NCI-H2227 treated with DMSO at 0.1 percent for 48 hours (cell line): ENCODE results near the gene VSTM2L.
"Not testable (repeated sequence)": the region's sequence is repeated elsewhere in the genome, so short reads cannot be mapped to it uniquely, and the experiment has no call there.

Experiments
- DNase-seq: peaks from one replicate; lab custom pipeline; 2025; lab: John Stamatoyannopoulos, UW

VSTM2L gene

DNA sequence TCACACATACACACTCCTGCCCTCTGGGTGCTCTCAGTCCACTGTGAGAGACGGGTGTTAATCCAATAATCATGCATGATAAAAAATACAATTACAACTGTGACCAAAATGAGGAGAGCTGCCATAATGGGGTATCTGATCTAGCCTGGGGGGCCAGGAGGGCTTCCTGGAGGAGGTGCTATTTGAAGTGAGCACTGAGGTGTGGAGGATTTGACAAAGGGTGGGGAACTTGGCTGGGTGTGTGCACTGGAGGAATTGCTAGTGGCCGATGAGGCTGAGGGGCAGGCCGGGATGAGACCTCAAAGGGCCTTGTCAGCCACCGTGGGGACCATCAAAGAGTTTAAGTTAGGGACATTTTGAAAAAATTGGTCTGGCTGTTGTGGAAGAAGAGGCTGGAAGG is 34.8 kb downstream of the VSTM2L start:
- DNase-seq: no peak

DNA sequence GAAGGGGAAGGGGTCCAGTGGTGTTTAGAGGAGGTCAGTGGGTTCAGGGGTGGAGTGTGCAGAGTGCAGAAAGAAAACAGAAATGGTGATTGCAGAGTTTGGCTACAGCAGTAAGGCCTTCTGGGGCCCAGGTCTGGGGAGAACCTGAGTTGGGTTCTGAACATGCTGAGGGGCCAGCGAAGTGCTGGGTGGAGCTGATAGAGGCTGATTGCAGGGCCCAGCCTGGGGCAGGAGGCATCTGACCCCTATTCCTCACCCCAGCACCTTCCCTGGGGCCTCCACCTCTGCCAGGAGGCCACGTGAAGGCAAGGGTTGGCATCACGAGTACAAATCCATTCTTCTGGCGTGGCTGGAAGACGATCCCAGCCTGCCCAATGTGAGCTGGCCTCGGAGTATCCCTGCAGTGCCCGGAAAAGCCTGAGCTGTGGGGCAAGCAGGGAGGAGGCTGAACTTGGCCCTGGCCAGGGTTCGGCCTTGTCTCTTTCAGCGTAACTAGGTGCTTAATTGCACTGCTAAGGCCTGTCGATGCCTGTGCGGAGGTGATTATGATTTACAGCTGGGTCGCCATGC is 35.3 kb downstream of the VSTM2L start:
- no peak for DNase-seq

DNA sequence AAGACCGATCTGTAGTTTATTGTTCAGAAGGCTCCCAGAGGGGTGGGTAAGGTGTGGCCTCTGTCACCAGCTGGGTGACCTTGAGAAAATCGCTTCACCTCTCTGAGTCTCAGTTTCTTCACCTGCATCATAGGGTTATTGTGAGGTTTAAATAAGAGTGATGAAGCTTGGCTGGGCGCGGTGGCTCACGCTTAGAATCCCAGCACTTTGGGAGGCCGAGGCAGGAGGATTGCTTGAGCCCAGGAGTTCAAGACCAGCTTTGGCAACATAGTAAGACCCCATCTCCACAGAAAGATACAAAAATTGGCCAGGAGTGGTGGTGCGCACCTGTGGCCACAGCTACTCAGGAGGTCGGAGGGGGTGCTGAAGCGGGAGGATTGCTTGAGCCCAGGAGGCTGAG is 36.0 kb downstream of the VSTM2L start:
- DNase-seq: no peak

DNA sequence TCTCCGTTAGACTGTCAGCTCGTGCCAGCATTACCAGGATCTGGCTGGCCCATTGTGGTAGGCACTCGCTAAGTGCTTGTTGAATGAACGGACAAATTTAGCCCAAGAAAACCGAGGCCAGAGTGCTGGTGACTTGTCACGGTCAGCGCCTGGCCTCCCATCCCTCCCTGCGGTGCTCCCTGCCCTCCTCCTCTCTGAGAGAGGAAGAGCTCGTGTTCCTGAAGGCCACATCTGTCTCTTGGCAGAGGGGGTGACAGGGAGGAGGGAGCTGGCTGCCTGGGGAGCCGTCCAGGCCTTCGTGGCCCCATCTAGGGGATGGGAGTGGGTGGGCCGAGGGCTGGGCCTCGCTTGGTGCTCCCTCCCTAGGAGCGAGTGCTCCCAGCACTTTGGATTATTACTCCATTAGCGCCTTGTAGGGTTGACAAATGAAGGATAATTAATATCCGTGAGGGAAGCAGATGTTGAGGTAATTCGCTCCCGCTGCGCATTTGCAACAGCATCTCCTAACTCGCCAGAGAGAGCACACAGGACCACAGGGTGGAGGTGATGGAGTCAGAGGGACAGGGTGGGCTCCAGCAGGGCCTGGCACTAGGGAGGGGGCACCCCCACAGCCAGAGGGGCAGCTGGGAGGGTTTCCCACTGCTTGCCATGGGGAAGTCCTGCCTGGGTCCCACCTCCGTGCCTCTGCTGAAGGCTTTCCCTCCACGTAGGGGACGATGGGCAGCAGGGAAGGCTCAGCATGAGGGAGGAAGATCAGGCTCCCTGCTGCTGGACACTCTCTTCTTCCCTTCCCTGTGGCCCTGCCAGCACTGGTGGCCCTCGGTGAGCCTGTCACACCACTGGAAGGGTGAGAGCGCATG is 37.0 kb downstream of the VSTM2L start:
- no peak for DNase-seq

DNA sequence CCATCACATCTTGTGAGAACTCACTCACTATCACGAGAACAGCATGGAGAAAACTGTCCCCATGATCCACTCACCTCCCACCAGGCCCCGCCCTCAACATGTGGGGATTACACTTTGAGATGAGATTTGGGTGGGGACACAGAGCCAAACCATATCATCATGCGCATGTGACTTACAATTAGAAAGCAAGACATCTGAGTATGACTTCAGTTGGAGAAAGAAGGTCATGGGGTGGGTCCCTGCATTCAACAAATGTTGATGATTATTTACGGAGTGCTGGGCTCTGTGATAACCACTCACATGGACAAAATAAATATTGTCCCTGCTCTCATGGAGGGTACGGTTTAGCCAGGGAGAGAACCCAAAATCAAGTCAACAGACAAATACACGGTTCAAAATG is 37.9 kb downstream of the VSTM2L start:
- no peak for DNase-seq

DNA sequence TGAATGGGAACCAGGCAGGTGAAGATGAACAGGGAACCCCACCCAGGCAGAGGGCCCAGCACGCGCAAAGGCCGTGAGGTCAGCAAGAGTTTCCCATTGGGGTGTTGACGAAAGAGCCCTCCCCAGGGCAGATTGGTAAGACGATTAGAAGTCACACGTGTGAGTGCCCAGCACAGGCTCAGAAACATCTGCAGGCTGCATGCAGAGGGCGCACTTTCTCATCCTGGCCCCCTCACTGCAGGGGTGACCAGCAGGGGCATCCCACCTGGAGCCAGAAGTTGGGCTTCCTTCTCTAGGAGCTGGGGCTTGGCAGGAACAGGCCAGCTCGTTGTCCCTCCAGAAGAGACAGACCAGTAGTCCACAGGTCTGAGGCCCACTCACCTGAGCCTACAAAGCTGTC is 38.4 kb downstream of the VSTM2L start:
- DNase-seq: no peak

DNA sequence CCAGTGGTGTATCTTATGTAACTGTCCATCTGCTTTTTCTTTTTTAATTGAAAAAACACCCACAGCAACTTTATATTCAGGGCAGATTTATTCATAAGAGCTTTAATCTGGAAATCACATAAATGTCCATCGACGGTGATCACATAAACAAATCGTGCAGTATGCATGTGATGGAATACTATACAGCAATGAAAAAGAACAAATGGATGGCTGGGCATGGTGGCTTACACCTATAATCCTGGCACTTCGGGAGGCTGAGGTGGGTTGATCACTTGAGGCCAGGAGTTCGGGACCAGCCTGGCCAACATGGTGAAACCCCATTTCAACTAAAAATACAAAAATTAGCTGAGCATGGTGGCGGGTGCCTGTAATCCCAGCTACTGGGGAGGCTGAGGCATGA is 39.1 kb downstream of the VSTM2L start:
- no peak for DNase-seq

DNA sequence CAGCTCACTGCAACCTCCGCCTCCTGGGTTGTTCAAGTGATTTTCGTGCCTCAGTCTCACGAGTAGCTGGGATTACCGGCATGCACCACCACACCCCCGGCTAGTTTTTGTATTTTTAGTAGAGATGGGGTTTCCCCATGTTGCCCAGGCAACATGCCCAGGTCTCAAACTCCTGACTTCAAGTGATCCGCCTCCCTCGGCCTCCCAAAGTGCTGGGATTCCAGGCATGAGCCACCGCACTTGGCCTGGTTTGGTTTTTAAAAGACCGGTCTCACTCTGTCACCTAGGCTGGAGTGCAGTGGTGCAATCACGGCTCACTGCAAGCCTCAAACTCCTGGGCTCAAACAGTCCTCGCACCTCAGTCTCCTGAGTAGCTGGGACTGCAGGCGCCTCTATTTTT is 40.1 kb downstream of the VSTM2L start:
- no peak for DNase-seq

DNA sequence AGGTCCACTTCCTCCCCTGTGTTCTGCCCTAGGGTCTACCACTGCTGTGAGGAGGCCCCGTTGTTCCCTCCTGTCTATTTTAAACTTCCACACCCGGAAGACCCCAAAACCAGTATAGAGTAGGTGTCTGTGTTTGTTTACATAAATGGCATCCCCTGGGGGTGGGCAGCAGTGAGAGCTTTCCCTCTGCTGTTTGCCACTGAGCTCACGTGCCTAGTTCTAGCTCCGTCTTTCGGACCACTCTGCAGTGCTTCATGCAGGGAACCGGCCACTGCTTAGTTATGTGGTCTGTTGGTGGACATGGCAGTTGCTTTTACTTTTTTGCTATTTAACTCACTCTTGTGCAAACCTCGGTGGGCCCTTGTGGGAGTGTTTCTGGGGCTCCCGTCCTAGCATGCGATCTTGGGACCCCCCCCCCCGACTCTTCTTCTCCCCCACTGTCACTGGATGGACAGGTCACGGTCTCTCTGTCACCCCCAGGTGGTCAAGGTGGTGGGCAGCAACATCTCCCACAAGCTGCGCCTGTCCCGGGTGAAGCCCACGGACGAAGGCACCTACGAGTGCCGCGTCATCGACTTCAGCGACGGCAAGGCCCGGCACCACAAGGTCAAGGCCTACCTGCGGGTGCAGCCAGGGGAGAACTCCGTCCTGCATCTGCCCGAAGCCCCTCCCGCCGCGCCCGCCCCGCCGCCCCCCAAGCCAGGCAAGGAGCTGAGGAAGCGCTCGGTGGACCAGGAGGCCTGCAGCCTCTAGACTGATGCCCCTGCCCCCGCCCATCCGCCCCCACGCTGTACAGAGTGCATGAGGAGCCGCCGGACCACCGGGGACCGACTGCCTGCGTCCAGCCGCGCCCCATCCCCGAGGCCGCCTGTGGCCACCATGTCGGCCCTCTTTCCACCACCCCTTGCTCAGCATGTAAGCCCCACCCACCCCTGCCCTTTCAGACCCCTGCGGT is 40.9 kb downstream of the VSTM2L start:
- DNase-seq: no peak

DNA sequence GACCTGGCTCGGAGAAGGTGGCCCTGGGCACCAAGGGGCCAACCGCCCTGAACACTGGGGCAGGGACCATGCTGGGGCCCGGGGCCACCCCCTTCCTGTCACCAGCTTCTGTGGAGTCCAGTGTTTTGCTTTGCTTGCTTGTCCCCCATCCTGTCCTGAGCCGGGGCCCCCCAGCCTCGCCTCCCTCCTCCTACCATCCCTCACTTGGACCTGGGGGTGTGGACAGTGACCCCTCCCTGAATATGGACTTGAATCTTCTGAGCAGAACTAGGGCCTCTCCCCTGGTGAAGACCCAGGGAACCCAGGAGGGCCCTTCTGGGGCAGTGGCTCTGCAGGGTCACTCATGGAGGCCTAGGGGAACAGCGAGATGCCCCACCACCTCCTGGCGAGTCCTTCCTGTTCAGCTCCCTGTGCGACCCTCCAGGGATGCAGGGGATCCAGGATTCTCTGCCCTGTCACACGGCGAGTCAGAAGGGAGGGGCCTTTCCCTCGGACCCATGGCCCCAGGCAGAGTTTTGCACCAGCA is 41.6 kb downstream of the VSTM2L start:
- DNase-seq: no peak

DNA sequence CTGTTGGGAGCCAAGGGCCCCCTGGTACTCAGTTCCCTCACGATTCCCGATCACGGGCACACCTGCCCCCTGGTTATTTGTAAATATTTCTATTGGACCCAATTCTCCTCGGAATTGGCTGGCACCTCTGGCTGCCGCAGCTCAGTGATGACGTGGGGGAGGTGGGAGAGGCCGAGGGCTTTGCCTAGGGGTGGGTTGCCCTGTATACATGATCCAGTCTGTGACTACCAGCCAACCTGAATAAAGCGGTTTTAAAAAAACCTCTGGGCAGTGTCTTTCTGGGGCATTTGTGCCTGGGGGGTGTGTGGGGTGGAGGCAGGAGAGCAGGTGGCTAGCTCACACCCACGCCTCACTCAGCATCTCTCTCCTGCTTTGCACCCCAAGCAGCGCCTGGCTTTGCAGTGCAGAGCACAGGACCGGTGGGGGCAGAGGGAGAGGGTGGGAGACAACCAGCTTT is 42.2 kb downstream of the VSTM2L start:
- no peak for DNase-seq

DNA sequence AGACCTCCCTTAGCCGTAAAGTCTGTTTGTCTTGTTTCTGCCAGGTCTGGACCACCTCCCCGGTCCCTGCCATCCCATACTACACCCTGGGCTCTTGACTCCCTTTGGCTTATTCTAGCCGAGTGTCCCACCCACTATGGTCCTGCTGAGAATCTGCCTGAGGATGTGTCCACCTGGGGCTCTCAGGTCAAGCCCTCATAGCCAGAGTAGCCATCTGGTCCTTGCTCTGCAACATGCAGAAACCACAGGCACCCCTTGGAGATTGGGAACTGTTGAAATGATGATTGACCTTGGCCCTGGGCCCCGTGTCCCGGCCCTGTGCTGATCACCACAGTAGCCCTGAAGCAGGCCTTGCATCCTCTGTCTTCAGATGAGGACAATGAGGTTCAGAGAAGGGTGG is 44.0 kb downstream of the VSTM2L start:
- DNase-seq: no peak

DNA sequence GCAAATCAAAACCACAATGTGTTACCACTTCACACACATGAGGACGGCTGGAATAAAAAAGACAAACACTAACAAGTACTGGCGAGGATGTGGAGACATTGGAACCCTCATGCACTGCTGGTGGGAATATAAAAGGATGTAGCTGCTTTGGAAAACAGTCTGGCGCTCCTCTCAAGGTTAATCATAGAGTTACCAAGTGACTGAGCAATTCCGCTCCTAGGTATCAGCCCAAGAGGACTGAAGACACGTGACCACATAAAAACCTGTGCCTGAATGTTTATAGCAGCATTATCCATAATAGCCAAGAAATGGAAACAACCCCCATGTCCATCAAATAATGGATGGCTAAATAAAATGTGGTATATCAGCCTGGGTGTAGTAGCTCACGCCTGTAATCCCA is 45.0 kb downstream of the VSTM2L start:
- no peak for DNase-seq

DNA sequence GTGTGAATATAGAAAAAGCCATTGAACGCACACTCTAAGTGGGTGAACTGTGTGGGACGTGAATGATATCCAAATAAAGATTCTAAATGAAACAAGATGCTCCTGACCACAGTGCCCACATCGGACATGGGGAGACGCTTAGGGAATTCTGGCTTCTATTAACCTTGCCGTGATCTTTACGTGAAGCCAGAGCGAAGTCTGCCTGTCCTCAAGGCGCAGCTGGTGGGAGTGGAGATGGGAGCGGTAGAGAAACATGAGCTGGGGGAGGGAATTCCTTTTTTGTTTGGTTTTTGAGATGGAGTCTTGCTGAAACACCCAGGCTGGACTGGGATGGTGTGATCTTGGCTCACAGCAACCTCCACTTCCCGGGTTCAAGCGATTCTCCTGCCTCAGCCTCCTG is 46.0 kb downstream of the VSTM2L start:
- no peak for DNase-seq

DNA sequence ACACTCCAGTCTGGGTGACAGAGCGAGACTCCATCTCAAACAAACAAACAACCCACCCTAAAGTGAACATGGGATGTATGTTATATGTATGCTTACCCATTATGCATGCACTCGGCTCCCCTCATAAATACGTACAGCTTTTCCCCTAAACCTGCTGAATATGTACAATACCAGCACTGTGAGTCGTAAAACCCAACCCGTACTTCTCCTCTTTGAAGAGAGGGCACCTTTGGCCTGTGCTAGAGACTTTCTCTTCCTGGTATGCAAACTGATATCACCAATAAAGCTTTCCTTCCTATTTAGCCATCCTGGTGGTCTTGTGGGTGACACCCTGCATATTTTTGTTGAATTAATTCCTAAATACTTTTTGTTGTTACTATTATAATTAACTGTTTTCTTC is 51.3 kb downstream of the VSTM2L start:
- DNase-seq: no peak

DNA sequence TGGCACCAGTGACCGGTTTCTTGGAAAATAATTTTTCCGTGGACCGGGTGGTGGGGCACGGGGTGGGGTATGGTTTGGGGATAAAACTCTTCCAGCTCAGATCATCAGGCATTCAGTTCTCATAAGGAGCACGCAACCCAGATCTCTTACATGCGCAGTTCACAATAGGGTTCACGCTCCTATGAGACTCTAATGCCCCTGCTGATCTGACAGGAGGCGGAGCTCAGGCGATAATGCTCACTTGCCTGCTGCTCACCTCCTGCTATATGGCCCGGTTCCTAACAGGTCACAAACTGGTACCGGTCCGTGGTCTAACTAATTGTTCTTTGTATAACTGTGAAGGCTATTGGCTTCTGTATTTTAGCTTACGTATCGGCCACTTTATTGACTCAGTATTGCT is 51.7 kb downstream of the VSTM2L start:
- DNase-seq: no peak

DNA sequence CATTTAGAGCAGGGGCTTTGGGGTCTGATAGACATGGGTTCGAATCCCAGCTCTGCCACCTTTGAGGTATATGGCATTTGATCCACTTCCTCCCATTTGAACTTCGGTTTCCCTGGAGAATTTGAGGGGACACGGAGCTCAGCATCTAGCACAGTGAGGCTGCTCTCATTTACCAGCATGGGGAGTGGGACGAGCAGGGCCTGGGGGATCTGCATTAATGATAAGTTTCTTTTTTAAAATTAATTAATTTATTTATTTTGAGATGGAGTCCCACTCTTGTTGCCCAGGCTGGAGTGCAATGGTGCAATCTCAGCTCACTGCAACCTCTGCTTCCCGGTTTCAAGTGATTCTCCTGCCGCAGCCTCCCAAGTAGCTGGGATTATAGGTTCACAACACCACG is 52.6 kb downstream of the VSTM2L start:
- DNase-seq: no peak

DNA sequence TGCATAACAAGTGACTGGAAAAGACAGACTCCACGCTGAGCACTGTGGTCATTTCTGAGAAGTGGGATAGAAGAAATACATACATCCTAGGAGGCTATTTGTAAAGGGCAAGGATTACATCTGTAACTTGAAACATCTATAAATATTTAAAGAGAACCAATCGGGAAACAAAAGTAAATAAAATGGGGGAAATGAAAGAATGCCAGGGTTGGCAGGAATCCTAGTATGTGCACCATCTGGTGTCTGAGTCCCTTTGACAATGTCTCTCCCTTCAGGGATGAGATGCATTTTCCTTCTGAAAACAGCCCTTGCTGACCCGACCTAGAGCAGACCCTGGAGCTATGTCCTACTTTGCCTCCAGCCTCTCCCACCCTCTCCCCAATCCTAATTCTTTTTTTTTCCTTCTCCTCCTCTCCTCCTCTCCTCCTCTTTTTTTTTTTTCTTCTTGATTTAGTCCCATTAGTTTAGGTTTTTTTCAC is 53.2 kb downstream of the VSTM2L start:
- no peak for DNase-seq

DNA sequence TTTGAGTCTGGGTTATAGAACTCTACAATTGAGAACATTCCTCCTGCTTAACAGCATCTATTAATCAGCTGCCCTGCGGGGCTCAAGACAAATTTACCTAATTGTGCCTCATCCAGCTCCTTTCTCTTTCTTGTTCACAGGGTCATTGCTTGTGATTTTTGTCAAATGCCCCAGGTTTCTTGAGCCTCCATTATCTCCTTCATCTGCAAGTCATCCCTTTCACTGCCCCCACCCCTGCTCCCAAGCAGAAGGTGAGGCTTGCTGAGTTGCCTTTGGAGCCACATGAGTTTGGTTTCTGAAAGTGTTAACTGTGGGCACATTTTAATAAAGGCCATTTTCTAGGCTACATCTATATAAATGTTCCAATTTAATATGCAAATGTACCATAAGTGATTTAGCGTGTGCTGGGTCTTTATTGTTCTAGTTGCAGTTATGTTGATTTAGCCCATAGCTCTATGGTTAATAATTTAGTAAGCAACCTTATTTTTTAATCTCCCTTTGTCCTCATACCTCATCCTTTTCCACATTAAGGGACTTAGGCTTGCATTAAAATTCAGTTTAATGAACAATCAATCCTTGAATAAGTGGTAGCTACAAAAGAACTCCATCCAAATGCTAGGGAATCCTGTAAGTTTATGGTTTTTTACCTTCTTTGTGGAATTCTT is 56.1 kb downstream of the VSTM2L start:
- no peak for DNase-seq

DNA sequence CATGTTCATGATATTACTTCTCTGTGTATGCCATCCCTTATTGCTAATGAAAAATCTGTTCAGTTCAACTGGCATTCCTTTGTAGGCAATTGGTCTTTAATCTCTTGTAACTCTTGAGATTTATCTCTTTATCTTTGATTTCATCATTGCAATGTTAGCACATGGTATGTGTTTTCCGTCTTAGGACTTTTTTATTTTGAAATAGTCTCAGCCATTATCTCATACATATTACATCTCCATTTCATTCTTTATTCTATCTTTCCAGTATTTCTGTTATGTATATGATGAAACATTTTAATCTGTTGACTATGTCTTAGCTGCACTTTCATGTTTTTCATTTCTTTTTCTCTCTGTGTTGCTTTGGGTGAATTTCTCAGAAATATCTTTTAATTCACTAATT is 58.1 kb downstream of the VSTM2L start:
- no peak for DNase-seq

DNA sequence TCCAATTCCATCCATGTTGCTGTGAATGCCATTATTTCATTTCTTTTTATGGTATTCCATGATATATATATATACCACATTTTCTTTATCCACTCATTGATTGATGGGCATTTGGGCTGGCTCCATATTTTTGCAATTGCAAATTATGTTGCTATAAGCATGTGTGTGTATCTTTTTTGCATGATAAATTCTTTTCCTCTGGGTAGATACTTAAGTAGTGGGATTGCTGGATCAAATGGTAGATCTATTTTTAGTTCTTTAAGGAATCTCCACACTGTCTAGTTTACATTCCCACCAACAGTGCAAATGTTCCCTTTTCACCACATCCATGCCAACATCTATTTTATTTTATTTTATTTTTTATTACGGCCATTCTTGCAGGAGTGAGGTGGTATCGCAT is 60.6 kb downstream of the VSTM2L start:
- not testable (repeated sequence) for DNase-seq
